Psoas muscle (tissue), 8 donors: ENCODE measurements around the gene ZFP92. TPM values are rescaled to one million over a fixed set of nuclear protein-coding genes. Genes with fewer than 3 reads are reported as not detected.

Source experiments
- ATAC-seq, 4 donors: fragments of 200-7000 bp; cut with Tn5 transposase; one replicate each; pipeline ENCODE4 v1.9.1; 2020; ENCODE audit warnings: moderate library complexity in 3 of 4, mild to moderate bottlenecking in 2 of 4
- DNase-seq, 2 donors: peaks; one replicate each; pipeline ENCODE4 v3.0.0-alpha.2; 2020
- H3K27ac ChIP-seq: fragments of 200-600 bp; one replicate; pipeline ENCODE4 v1.8.0; 2022
- H3K27me3 ChIP-seq, 3 donors: fragments of 200-600 bp in 1 of 3; one replicate each; pipeline versions ENCODE4 v1.6.1 to v1.8.0; 2013 to 2022; ENCODE audit warnings: low read length in 2 of 3, mild to moderate bottlenecking in 2 of 3, moderate library complexity in 1 of 3; ENCODE audit not compliant: insufficient read depth in 3 of 3
- H3K36me3 ChIP-seq, 2 donors: fragments of 200-600 bp in 1 of 2; one replicate each; pipeline versions ENCODE4 v1.6.1 to v1.8.0; 2013 to 2022; ENCODE audit warnings: low read depth in 1 of 2, mild to moderate bottlenecking in 1 of 2, moderate library complexity in 1 of 2; ENCODE audit not compliant: insufficient read depth in 1 of 2
- H3K4me1 ChIP-seq: fragments of 200-600 bp; one replicate; pipeline ENCODE4 v1.8.0; 2022
- H3K4me3 ChIP-seq: fragments of 200-600 bp; one replicate; pipeline ENCODE4 v1.8.0; 2022; ENCODE audit warnings: mild to moderate bottlenecking
- H3K9me3 ChIP-seq: fragments of 200-600 bp; one replicate; pipeline ENCODE4 v1.8.0; 2022
- CTCF ChIP-seq: fragments of 200-600 bp; IDR thresholded peaks from one replicate; pipeline ENCODE4 v1.8.0; 2022; ENCODE audit warnings: antibody characterized with exemption
- WGBS, 3 donors: extraction: QIAGEN DNeasy Blood & Tissue Kit; methylation state at CpG; one replicate each; pipeline versions ENCODE4 v1.1.6 to v1.1.7; 2013; 5-methylcytosine and 5-hydroxymethylcytosine counted together
- intact Hi-C, 2 donors: fragments of 100-400 bp; cut with DNase I; formaldehyde crosslinking; loops; one replicate each; pipeline versions ENCODE4 v1.11.0 to v1.14.2; 2022
- polyA plus RNA-seq, 3 donors: library from polyadenylated mRNA; stranded (reverse); fragments of 200-250 nt; gene quantifications; one replicate each; pipeline ENCODE4 v1.2.3, GENCODE V29; 2013
- total RNA-seq, 4 donors: library from RNA; stranded (reverse); fragmentation: NEBNext Ultra II Directional in 2 of 4; extraction: Animal tissue kit (Norgen Biotek cat#: 25700) in 2 of 4; gene quantifications; one replicate each; pipeline versions ENCODE4 v1.2.1 to v1.2.4, GENCODE V29; 2021 to 2023
- donor health status: healthy with polysubstance abuse.
- donor health status: DM: no; HTN: no; CAD: no; lungs with moderate emphysema.
- donor health status: Bipolar disorder and iron deficiency.
- donor health status: healthy.
- donor health status: DM: yes; HTN: yes; CAD: no.
- donor health status: DM: no; HTN: no; CAD: no.
- donor health status: DM: no; HTN: no; CAD: no.
- donor health status: DM: yes; HTN: yes; CAD: no.

The ZFP92 gene
- total and polyA plus RNA-seq, 7 donors = 0.10 to 0.50 (median 0.30) TPM

- peaks cover 0 to 11% (median 4%) of the 10 kb centered on the region in 3 donors for H3K27me3 ChIP-seq
- no peaks in the 10 kb centered on the region for H3K9me3 ChIP-seq
- 66 to 76% (median 67%) methylated on average over 5 of the region's 5 CpGs for WGBS, 3 donors
- no peak overlapping the region for H3K4me3 ChIP-seq
- no peak for DNase-seq
- ATAC-seq = no peak
- H3K27ac ChIP-seq = no peak overlapping the region
- intact Hi-C loops = no loop called here
- H3K36me3 ChIP-seq = no peaks in the 10 kb centered on the region
- no peak for TF ChIP-seq CTCF
- H3K4me1 ChIP-seq = no peaks in the 10 kb centered on the region
Measured at GRCh38 chrX:153366878-153367538, 44.3 kb upstream of the ZFP92 start.

DNA sequence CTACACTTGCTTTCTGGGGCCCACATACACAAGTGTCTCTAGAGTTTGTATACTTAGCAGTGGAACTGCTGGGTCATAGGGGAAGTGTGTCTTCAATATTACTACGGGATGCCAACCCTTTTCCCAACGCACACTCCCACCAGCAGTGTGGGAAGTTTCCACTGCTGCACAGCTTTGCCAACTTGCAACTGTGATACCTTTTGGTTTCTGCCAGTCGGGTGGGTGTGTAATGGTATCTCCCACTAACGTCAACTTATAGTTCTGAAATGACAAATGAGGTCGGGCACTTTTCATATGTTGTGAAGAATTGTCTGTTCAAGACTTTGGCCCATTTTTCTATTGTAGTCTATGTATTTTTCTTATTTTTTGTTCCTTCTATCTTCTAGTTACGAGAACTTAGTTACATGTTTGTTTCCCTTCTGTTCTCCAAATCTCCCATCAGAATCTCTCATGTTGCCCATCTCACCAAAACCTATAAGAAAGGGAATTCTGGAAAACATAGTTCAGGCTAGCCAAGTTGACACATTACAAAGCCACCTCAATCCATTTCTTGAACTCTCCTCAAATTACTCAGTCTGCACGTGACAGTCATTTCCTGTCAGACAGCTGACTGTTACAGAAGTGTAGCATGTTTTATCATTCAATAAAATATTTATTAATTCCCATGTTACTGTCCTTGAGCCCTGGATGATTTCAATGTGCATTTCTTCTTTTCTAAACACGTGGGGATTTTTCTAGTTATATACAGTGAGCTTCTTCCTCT is 40.8 kb upstream of the ZFP92 start:
- H3K36me3 ChIP-seq = no peaks in the 10 kb centered on the region
- WGBS, 3 donors = 57 to 68% (median 64%) methylated on average over 8 of the region's 8 CpGs

GRCh38 chrX:153371256-153371655 is 40.0 kb upstream of the ZFP92 start:
- H3K9me3 ChIP-seq = no peaks in the 10 kb centered on the region
- H3K27ac ChIP-seq = no peak overlapping the region
- H3K4me3 ChIP-seq = no peak overlapping the region
- intact Hi-C loops = no loop called here
- H3K36me3 ChIP-seq = no peaks in the 10 kb centered on the region
- no peaks in the 10 kb centered on the region for H3K4me1 ChIP-seq
- DNase-seq (no peak), ATAC-seq (no peak)
- TF ChIP-seq CTCF = no peak
- H3K27me3 ChIP-seq = peaks cover 0 to 13% (median 4%) of the 10 kb centered on the region in 3 donors
- WGBS, 3 donors = 52 to 77% (median 66%) methylated on average over 3 of the region's 3 CpGs

More for the DNA sequence above, 40.8 kb upstream of the ZFP92 start:
- Histone ChIP-seq H3K4me3 (no peak overlapping the region), H3K9me3 (no peaks in the 10 kb centered on the region), H3K27me3 (peaks cover 0 to 13% (median 4%) of the 10 kb centered on the region in 3 donors), H3K27ac (no peak overlapping the region), H3K4me1 (no peaks in the 10 kb centered on the region)
- no peak for ATAC-seq
- DNase-seq = no peak
- intact Hi-C loops = no loop called here
- TF ChIP-seq CTCF = no peak

DNA sequence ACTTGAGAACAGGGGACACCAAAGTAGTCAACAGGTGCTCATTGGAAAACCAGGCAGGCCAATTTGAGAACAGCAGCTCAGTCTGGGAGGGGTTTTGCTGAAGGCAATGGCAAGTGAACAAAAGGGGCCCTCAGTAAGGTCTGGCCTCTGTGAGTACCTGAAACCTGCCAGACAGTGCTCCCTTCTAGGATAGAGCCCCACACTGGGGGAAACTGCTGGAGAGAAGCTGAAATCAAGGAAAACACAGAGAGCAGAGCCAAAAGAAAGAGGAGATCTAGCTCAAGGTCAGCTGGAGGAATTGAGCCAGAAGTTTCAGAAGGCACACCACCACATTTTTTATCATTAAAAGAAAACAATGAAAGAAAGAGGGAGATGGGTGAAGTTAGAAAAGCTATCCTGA is 38.3 kb upstream of the ZFP92 start:
- ATAC-seq (no peak), DNase-seq (no peak)
- intact Hi-C loops = no loop called here
- Histone ChIP-seq H3K9me3 (no peaks in the 10 kb centered on the region), H3K27me3 (peaks cover 0 to 13% (median 4%) of the 10 kb centered on the region in 3 donors), H3K4me3 (no peak overlapping the region), H3K36me3 (no peaks in the 10 kb centered on the region), H3K4me1 (no peaks in the 10 kb centered on the region), H3K27ac (no peak overlapping the region)
- TF ChIP-seq CTCF = no peak
